ENCODE results near the gene TBCD.

GRCh38 chr17:82883419-82884031, 131.7 kb downstream of the TBCD start:
- TF ChIP-seq EZH2 (IDR thresholded peaks at IDR 0.05; ENCODE audit: insufficient read depth, poor library complexity, severe bottlenecking): no peak
- no peak for TF ChIP-seq EZH2phosphoT487 (IDR thresholded peaks at IDR 0.05; ENCODE audit: insufficient read depth, low read depth)
